Panc1 (cell line): Measurements from ENCODE around the gene TXK. TPM values are rescaled to one million over a fixed set of nuclear protein-coding genes. Genes with fewer than 3 reads are reported as not detected.

Source experiments
- ATAC-seq: fragments of 200-7000 bp; cut with Tn5 transposase; 2 replicates; pipeline ENCODE4 v1.9.1; 2020; ENCODE audit warnings: mild to moderate bottlenecking, moderate library complexity
- BruUV-seq: library from RNA; stranded (reverse); fragments of 400-500 nt; replicated peaks from 2 replicates; lab custom pipeline; 2021; lab: Mats Ljungman, UMichigan
- CTCF ChIA-PET: fragments of 300-600 bp; sonication (Branson Sonifier 250); formaldehyde crosslinking; loops from one replicate; lab custom pipeline; 2022; ENCODE audit warnings: antibody characterized with exemption; lab: Charles Lee
- POLR2A ChIA-PET: fragments of 300-600 bp; sonication (Branson Sonifier 250); formaldehyde crosslinking; loops from one replicate; lab custom pipeline; 2022; ENCODE audit warnings: antibody characterized with exemption; lab: Charles Lee
- DNase-seq: peaks from one replicate; pipeline ENCODE4 v3.0.0-alpha.2; 2010; ENCODE audit warnings: low read depth, low spot score
- H3K27ac ChIP-seq: 2 replicates; pipeline ENCODE4 v1.5.1; 2011; ENCODE audit warnings: mild to moderate bottlenecking, low read length, inconsistent platforms
- H3K27me3 ChIP-seq: fragments of 200-500 bp; sonication (Bioruptor generic); 2 replicates; pipeline ENCODE4 v1.6.0; 2014; ENCODE audit warnings: low read length, inconsistent platforms; ENCODE audit not compliant: control insufficient read depth, insufficient read depth
- H3K36me3 ChIP-seq: fragments of 200-500 bp; sonication (Bioruptor generic); 2 replicates; pipeline ENCODE4 v1.5.1; 2014; ENCODE audit warnings: inconsistent platforms, mild to moderate bottlenecking, low read length, moderate library complexity; ENCODE audit not compliant: control insufficient read depth, insufficient read depth
- H3K4me1 ChIP-seq: 2 replicates; pipeline ENCODE4 v1.5.1; 2011; ENCODE audit warnings: inconsistent platforms, mild to moderate bottlenecking, low read length, moderate library complexity; ENCODE audit not compliant: control insufficient read depth, insufficient read depth
- H3K4me3 ChIP-seq, 2 experiments: 2 replicates each; pipeline ENCODE4 v1.5.1; 2011 to 2012; ENCODE audit warnings: low read depth in 2 of 2, low read length in 2 of 2, mild to moderate bottlenecking in 2 of 2, inconsistent platforms in 1 of 2, moderate library complexity in 1 of 2
- H3K9me3 ChIP-seq: fragments of 200-500 bp; sonication (Bioruptor generic); 2 replicates; pipeline ENCODE4 v1.5.1; 2014; ENCODE audit warnings: low read depth, mild to moderate bottlenecking, inconsistent platforms, low read length, moderate library complexity; ENCODE audit not compliant: control insufficient read depth, insufficient read depth
- CTCF ChIP-seq: fragments of 450-650 bp; IDR thresholded peaks from 2 replicates; pipeline ENCODE4 v1.5.1; 2017; ENCODE audit warnings: mild to moderate bottlenecking
- POLR2AphosphoS5 ChIP-seq: IDR thresholded peaks from 2 replicates; pipeline ENCODE4 v1.6.1; 2012; ENCODE audit warnings: mild to moderate bottlenecking, low read depth, low read length, moderate library complexity
- REST ChIP-seq, 2 experiments: IDR thresholded peaks; 2 replicates each; pipeline ENCODE4 v1.6.1; 2011 to 2012; ENCODE audit warnings: low read depth in 2 of 2, control low read depth in 1 of 2, low read length in 1 of 2, mild to moderate bottlenecking in 1 of 2, moderate library complexity in 1 of 2; ENCODE audit not compliant: insufficient read depth in 1 of 2
- SIN3A ChIP-seq: IDR thresholded peaks from 2 replicates; pipeline ENCODE4 v1.6.1; 2012; ENCODE audit warnings: low read depth, mild to moderate bottlenecking, low read length, moderate library complexity, borderline replicate concordance; ENCODE audit not compliant: insufficient read depth
- TCF7L2 ChIP-seq: IDR thresholded peaks from 2 replicates; pipeline ENCODE4 v1.6.1; 2011; ENCODE audit warnings: mild to moderate bottlenecking, low read depth, low read length, inconsistent platforms
- in situ Hi-C: cut with HindIII; loops from 2 replicates; pipeline ENCODE4 v1.10.0; 2016; ENCODE audit warnings: low sequenced_read_pairs, low pct_unique_long_range_greater_than_20kb
- intact Hi-C: fragments of 100-400 bp; cut with micrococcal nuclease; formaldehyde crosslinking; loops from one replicate; pipeline ENCODE4 v1.10.0; 2022; ENCODE audit not compliant: unreplicated experiment
- total RNA-seq: library from RNA; stranded (reverse); gene quantifications from one replicate; pipeline ENCODE4 v1.2.1, GENCODE V29; 2021; ENCODE audit not compliant: unreplicated experiment

The TXK gene
- total RNA-seq, 1 experiment from 2014 or later = 0.26 TPM

- CTCF ChIA-PET = no interaction called here
- in situ Hi-C loops = no loop called here
- no peak for DNase-seq
- Histone ChIP-seq H3K27ac (no peak overlapping the region), H3K4me1 (no peaks in the 10 kb centered on the region), H3K4me3 (peak overlapping the region; percentile 59 to 66), H3K27me3 (no peaks in the 10 kb centered on the region), H3K36me3 (0 out of 2 replicates have a peak, but pooled peaks cover 3% of the 10 kb centered on the region), H3K9me3 (no peaks in the 10 kb centered on the region)
- ATAC-seq = peak; percentile 68
- TF ChIP-seq SIN3A = no peak
- no peak for TF ChIP-seq REST (IDR thresholded peaks at IDR 0.05; ENCODE audit: insufficient read depth in 1 of 2, low read depth in 2 of 2, low read length in 1 of 2)
- no peak for TF ChIP-seq TCF7L2
- no peak for TF ChIP-seq CTCF
- no peak for TF ChIP-seq POLR2AphosphoS5
- intact Hi-C loops = no loop called here
- POLR2A ChIA-PET = no interaction called here
- BruUV-seq = no TSS peak
Measured at GRCh38 chr4:48017108-48017571, 116.9 kb downstream of the TXK start.

Other genes with a start within 250 kb of the TXK start
- 9.2 TPM for gene NFXL1, start 219.7 kb downstream of the TXK start, total RNA-seq
- gene CNGA1, start 117.6 kb downstream of the TXK start, total RNA-seq = 0.23 TPM
- 0.82 TPM for gene NIPAL1, start 117.5 kb downstream of the TXK start, total RNA-seq
- gene TEC, start 135.6 kb upstream of the TXK start, total RNA-seq = 0.67 TPM
- gene SLAIN2, start 207.3 kb upstream of the TXK start, total RNA-seq = 53.2 TPM